Neural cell (in vitro differentiated cells): ENCODE data around the gene RDH8.

Experiments used
- EZH2 ChIP-seq: fragments of 200-600, 300-800 bp; shearing (Covaris generic), sonication (generic); IDR thresholded peaks from 2 replicates; pipeline ENCODE4 v1.6.1; 2014; ENCODE audit warnings: antibody characterized with exemption, low read length, borderline replicate concordance, mild to moderate bottlenecking; ENCODE audit not compliant: insufficient read depth, poor library complexity, severe bottlenecking
- TF ChIP-seq, protein P1 (sequence below): fragments of 450-650 bp; IDR thresholded peaks from 2 replicates; pipeline ENCODE4 v1.5.1; 2014; ENCODE audit warnings: antibody characterized with exemption, mild to moderate bottlenecking, moderate library complexity; ENCODE audit not compliant: poor library complexity, severe bottlenecking

DNA sequence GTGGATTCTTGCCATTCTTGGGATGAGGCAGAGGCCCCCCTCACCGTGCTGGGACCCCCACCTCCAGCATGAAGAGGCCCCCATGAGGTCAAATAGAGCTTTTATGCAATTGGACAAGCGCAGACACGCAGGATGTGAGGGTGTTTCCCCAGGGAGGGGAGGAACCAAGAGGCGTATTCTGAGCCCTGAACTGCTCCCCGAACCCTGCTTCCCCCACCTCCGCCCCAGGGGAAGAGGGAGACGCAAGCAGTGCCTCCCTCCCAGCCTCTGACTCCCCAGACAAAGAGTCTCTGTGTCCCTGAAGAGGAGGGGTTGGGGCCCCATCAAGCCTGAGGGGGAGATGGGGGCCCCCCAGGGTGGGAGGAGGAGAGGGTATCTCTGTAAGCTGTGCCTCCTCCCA, 1.3 kb upstream of the RDH8 start:
- no peak for TF ChIP-seq EZH2
- TF ChIP-seq, protein P1, sequence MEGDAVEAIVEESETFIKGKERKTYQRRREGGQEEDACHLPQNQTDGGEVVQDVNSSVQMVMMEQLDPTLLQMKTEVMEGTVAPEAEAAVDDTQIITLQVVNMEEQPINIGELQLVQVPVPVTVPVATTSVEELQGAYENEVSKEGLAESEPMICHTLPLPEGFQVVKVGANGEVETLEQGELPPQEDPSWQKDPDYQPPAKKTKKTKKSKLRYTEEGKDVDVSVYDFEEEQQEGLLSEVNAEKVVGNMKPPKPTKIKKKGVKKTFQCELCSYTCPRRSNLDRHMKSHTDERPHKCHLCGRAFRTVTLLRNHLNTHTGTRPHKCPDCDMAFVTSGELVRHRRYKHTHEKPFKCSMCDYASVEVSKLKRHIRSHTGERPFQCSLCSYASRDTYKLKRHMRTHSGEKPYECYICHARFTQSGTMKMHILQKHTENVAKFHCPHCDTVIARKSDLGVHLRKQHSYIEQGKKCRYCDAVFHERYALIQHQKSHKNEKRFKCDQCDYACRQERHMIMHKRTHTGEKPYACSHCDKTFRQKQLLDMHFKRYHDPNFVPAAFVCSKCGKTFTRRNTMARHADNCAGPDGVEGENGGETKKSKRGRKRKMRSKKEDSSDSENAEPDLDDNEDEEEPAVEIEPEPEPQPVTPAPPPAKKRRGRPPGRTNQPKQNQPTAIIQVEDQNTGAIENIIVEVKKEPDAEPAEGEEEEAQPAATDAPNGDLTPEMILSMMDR, result no peak
